Measurements from ENCODE around the gene FOXO3.

FOXO3 gene

DNA sequence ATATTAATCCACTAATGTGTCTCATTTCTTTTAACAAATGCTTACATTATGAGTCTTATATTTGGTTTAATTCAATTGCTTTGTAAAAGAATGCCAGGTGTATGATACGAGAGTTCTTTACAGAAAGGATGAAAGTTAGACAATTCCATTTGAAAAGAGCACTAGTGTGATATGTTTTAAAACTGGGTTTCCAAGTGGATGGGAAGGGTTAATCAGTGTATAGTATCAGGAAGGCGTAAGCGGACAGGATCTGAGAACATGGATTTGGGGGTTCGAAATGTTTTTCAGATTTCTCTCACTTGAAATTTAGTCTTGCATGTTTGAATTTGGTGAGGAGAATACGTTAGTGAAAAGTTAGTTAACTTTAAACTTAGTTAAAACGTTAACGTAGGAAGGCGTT lies 2.6 kb downstream of the FOXO3 start:
- Histone ChIP-seq H3K27ac (ENCODE audit: insufficient read depth, low read depth, low read length, poor library complexity, severe bottlenecking) (no peak overlapping the region), H3K36me3 (ENCODE audit: control insufficient read depth, insufficient read depth, low read length) (peaks cover 6% of the 10 kb centered on the region), H3K9me3 (ENCODE audit: control insufficient read depth, low read length) (no peaks in the 10 kb centered on the region), H3K4me1 (ENCODE audit: control insufficient read depth, insufficient read depth, low read length) (no peaks in the 10 kb centered on the region), H3K4me3 (ENCODE audit: insufficient read depth, low read depth, low read length) (no peak overlapping the region), H3K27me3 (ENCODE audit: control insufficient read depth, insufficient read depth, low read length, poor library complexity, severe bottlenecking) (peaks cover 43% of the 10 kb centered on the region)
- 45% methylated on average over 5 of the region's 8 CpGs for WGBS, 2 experiments

DNA sequence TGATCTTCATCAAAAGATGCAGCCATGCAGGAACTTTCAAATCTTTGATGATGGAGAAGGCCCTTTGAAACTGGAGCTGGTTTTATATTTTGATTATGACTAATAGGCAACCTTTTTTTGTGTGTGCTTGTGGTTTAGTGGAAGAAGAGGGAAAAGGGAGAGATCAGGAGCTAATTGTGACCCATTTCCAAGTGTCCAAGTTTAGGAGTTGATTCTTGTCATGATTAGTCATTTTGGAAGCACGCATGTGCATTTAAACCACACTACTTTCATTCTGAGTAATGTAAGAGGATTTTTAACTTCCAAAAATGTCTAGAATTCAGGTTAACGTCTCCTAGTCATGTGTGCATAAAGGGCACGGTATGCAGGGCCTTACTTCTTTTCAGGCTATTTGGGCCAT lies 3.5 kb downstream of the FOXO3 start:
- Histone ChIP-seq H3K36me3 (ENCODE audit: control insufficient read depth, insufficient read depth, low read length) (peaks cover 6% of the 10 kb centered on the region), H3K27ac (ENCODE audit: insufficient read depth, low read depth, low read length, poor library complexity, severe bottlenecking) (no peak overlapping the region), H3K4me1 (ENCODE audit: control insufficient read depth, insufficient read depth, low read length) (no peaks in the 10 kb centered on the region), H3K27me3 (ENCODE audit: control insufficient read depth, insufficient read depth, low read length, poor library complexity, severe bottlenecking) (peaks cover 43% of the 10 kb centered on the region), H3K9me3 (ENCODE audit: control insufficient read depth, low read length) (no peaks in the 10 kb centered on the region), H3K4me3 (ENCODE audit: insufficient read depth, low read depth, low read length) (no peak overlapping the region)
- WGBS, 2 experiments: 68 to 95% methylated on average over 2 to 3 of the region's 3 CpGs

DNA sequence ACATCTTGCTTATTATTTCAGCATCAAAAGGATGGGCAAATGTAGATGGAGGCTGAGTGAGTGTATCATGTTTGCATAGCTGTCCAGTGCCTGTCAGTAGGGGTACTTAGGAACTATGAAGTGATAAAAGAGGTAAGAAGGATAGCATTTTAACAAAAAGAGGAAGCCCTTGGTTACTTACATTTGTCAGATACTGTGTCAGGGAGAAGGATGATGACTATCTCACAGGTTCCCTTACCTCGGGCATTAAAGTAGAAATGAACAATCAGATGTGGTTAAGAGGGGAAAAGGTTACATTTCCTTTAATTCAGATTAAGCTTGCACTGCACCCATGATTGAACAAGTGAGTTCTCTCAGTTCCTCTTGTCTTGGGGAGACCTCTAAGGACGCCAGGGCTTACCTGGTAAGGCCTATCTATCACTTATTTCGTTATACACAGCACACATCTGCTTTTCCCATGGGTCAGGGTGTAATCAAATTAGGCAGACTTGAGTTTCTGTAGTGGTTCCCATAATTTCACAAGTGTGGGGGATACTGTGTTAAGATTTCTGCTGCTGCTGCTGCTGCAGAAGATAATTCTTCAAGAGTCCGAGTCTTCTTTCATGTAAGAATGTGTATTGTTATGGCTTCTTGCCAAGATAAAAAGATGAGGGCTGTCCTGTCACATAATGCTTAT lies 4.5 kb downstream of the FOXO3 start:
- Histone ChIP-seq H3K9me3 (ENCODE audit: control insufficient read depth, low read length) (no peaks in the 10 kb centered on the region), H3K27me3 (ENCODE audit: control insufficient read depth, insufficient read depth, low read length, poor library complexity, severe bottlenecking) (peaks cover 43% of the 10 kb centered on the region), H3K4me1 (ENCODE audit: control insufficient read depth, insufficient read depth, low read length) (no peaks in the 10 kb centered on the region), H3K27ac (ENCODE audit: insufficient read depth, low read depth, low read length, poor library complexity, severe bottlenecking) (no peak overlapping the region), H3K36me3 (ENCODE audit: control insufficient read depth, insufficient read depth, low read length) (peaks cover 13% of the 10 kb centered on the region), H3K4me3 (ENCODE audit: insufficient read depth, low read depth, low read length) (no peak overlapping the region)
- WGBS, 2 experiments: 91 to 93% methylated on average over 3 to 4 of the region's 4 CpGs

DNA sequence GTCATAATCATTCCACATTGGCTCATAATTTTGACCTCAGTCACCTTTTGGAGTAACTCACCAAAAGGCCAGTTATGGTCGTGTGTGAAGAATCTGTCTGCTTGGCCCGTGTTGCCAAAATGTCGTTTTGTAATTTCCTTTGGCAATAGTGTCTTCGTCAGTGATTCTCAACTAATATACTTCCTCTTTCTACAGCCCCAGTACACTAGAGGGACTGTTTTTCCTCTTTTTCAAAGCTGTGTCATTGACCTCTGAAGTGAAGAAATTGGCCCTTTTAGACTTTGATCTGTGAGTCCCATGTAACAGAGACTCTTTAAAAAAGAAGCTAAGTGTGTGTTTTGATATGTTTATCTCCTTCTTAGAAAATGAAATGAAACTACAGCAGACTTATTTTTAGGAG lies 5.2 kb downstream of the FOXO3 start:
- WGBS, 2 experiments: 87 to 89% methylated on average over 4 of the region's 4 CpGs
- H3K27me3 ChIP-seq (ENCODE audit: control insufficient read depth, insufficient read depth, low read length, poor library complexity, severe bottlenecking): peaks cover 41% of the 10 kb centered on the region
- no peaks in the 10 kb centered on the region for H3K4me1 ChIP-seq (ENCODE audit: control insufficient read depth, insufficient read depth, low read length)
- H3K36me3 ChIP-seq (ENCODE audit: control insufficient read depth, insufficient read depth, low read length): peaks cover 13% of the 10 kb centered on the region
- H3K27ac ChIP-seq (ENCODE audit: insufficient read depth, low read depth, low read length, poor library complexity, severe bottlenecking): no peak overlapping the region
- H3K9me3 ChIP-seq (ENCODE audit: control insufficient read depth, low read length): no peaks in the 10 kb centered on the region
- H3K4me3 ChIP-seq (ENCODE audit: insufficient read depth, low read depth, low read length): no peak overlapping the region

DNA sequence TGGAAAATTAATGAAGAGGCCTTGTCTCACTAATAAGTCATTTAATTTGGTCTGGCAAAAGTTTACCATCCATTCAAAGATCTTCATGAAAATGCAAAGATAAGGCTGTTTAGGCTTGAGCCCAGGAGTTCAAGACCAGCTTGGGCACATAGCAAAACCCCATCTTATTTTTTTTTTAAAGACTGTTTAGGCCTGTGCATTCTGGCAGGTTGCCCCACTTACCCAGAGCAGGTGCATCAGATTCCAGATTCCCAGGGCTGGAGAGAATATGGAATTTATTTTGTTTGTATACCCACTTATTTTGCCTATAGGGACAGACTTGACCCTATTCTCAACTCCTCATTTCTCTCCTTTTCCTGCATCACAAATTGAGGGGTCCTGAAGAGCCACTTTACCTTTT lies 5.7 kb downstream of the FOXO3 start:
- H3K36me3 ChIP-seq (ENCODE audit: control insufficient read depth, insufficient read depth, low read length): peaks cover 13% of the 10 kb centered on the region
- no peak overlapping the region for H3K4me3 ChIP-seq (ENCODE audit: insufficient read depth, low read depth, low read length)
- H3K9me3 ChIP-seq (ENCODE audit: control insufficient read depth, low read length): no peaks in the 10 kb centered on the region
- no peak overlapping the region for H3K27ac ChIP-seq (ENCODE audit: insufficient read depth, low read depth, low read length, poor library complexity, severe bottlenecking)
- H3K27me3 ChIP-seq (ENCODE audit: control insufficient read depth, insufficient read depth, low read length, poor library complexity, severe bottlenecking): peaks cover 36% of the 10 kb centered on the region
- no peaks in the 10 kb centered on the region for H3K4me1 ChIP-seq (ENCODE audit: control insufficient read depth, insufficient read depth, low read length)

DNA sequence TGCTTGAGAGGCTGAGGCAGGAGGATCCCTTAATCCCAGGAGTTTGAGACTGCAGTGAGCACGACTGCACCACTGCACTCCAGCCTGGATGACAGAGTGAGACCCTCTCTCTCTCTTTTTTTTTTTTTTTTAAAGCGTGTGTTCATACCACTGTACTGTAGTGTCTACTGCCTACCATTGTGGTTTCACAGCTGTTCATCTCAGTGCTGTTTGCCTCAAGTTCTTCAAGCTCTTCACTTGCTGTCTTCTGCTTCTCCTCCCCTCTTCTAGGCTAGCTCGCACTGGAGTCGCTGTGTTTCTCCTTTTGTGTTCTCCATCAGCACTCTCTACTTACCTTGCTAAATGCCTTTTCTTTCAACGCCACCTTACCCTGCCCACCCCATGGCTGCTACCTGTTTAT lies 7.4 kb downstream of the FOXO3 start:
- Histone ChIP-seq H3K27ac (ENCODE audit: insufficient read depth, low read depth, low read length, poor library complexity, severe bottlenecking) (no peak overlapping the region), H3K36me3 (ENCODE audit: control insufficient read depth, insufficient read depth, low read length) (peaks cover 13% of the 10 kb centered on the region), H3K27me3 (ENCODE audit: control insufficient read depth, insufficient read depth, low read length, poor library complexity, severe bottlenecking) (peaks cover 19% of the 10 kb centered on the region), H3K4me1 (ENCODE audit: control insufficient read depth, insufficient read depth, low read length) (no peaks in the 10 kb centered on the region), H3K9me3 (ENCODE audit: control insufficient read depth, low read length) (no peaks in the 10 kb centered on the region), H3K4me3 (ENCODE audit: insufficient read depth, low read depth, low read length) (no peak overlapping the region)
- WGBS, 2 experiments: 91 to 93% methylated on average over 4 to 5 of the region's 5 CpGs

DNA sequence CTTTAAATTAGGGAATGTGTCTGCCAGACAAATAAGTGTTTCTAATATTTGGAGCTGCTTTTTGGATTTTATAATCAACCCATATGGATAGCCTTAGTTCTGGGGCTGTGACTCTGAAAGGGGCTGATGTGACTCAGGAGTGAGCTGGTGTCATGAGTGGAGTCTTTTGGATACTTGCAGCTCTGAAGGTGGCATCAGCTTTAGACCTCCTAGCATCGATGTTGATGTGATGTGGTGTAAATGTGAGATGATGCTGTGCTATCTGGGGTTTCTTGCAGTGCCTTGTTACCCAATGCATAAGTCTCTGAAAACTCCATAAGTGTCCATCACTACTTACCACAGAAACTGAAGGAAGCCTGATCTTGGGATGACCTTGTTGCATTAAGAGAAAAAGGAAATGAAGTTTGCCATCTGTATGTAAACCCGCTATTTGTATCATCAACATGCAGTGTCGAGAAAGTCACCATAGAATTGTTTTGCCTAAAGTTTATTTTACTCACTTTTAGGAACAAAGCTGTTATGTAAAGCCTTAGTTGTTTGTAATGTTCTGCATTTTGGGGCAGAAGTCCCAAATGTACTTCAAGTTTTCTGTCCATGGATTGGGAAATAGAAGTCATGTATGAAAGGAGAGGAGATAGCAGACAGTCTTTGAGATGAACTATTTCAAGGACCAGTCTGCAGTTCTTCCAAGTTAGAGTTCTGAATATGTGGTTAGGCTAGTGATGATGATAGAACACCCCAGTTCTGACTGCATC lies 8.0 kb downstream of the FOXO3 start:
- peaks cover 13% of the 10 kb centered on the region for H3K36me3 ChIP-seq (ENCODE audit: control insufficient read depth, insufficient read depth, low read length)
- 90 to 95% methylated on average over 3 of the region's 3 CpGs for WGBS, 2 experiments
- H3K27ac ChIP-seq (ENCODE audit: insufficient read depth, low read depth, low read length, poor library complexity, severe bottlenecking): no peak overlapping the region
- H3K27me3 ChIP-seq (ENCODE audit: control insufficient read depth, insufficient read depth, low read length, poor library complexity, severe bottlenecking): peaks cover 13% of the 10 kb centered on the region
- H3K4me3 ChIP-seq (ENCODE audit: insufficient read depth, low read depth, low read length): no peak overlapping the region
- H3K4me1 ChIP-seq (ENCODE audit: control insufficient read depth, insufficient read depth, low read length): no peaks in the 10 kb centered on the region
- H3K9me3 ChIP-seq (ENCODE audit: control insufficient read depth, low read length): no peaks in the 10 kb centered on the region

DNA sequence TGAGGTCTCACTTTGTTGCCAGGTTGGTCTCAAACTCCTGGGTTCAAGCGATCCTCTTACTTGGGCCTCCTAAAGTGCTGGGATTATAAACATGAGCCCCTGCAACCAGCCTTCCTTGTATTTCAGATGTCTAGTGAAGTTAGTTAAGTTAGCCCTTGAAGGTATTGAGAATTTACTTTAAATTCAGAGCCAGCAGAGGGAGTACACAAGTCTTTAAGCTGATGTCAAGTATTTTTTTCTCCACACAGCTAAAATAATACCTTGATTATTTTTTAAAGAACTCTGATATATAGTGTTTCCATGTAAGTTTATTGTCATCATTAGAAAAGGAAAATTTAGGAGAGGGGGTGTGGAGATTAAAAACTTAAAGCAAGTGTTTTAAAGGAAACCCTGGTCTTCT lies 9.8 kb downstream of the FOXO3 start:
- H3K4me3 ChIP-seq (ENCODE audit: insufficient read depth, low read depth, low read length): no peak overlapping the region
- H3K27ac ChIP-seq (ENCODE audit: insufficient read depth, low read depth, low read length, poor library complexity, severe bottlenecking): no peak overlapping the region
- no peaks in the 10 kb centered on the region for H3K9me3 ChIP-seq (ENCODE audit: control insufficient read depth, low read length)
- WGBS, 2 experiments: 89 to 97% methylated on average over 1 of the region's 1 CpG
- no peaks in the 10 kb centered on the region for H3K27me3 ChIP-seq (ENCODE audit: control insufficient read depth, insufficient read depth, low read length, poor library complexity, severe bottlenecking)
- no peaks in the 10 kb centered on the region for H3K4me1 ChIP-seq (ENCODE audit: control insufficient read depth, insufficient read depth, low read length)
- H3K36me3 ChIP-seq (ENCODE audit: control insufficient read depth, insufficient read depth, low read length): peaks cover 13% of the 10 kb centered on the region

DNA sequence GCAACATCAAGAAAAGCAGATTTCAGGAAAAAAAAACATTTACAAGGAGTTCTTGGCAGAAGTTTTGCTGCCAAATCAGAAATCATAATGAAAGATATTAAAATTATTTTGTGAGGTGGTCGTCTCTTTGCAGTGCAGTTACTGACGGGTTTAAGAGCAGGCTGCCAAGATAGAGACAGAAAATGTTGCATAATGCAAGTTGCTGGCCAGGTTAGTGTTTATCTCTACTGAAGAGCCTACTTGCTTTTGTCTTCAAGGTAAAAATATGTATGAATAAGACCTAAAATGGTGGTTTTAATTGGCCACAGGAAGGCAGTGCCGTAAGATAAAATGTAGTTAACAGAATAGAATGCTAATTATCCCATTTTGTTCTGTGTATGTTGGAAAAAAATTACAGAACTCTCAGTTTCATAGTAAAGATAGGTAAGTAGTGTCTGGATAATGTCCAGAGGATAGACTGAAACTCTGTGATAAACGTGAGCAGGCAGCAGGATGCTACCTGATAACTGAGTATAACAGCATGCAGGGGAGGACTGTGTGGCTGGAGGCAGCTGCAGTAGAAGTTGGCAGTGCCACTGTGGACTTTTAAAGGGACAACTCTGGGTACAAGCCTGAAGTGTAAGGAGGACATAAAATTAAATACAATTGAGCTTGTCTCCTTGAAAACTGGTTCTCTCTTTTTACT lies 13.9 kb downstream of the FOXO3 start:
- WGBS, 2 experiments: 90% methylated on average over 4 of the region's 4 CpGs
- H3K36me3 ChIP-seq (ENCODE audit: control insufficient read depth, insufficient read depth, low read length): peaks cover 3% of the 10 kb centered on the region
- no peaks in the 10 kb centered on the region for H3K4me1 ChIP-seq (ENCODE audit: control insufficient read depth, insufficient read depth, low read length)
- H3K27me3 ChIP-seq (ENCODE audit: control insufficient read depth, insufficient read depth, low read length, poor library complexity, severe bottlenecking): no peaks in the 10 kb centered on the region
- no peak overlapping the region for H3K27ac ChIP-seq (ENCODE audit: insufficient read depth, low read depth, low read length, poor library complexity, severe bottlenecking)
- no peak overlapping the region for H3K4me3 ChIP-seq (ENCODE audit: insufficient read depth, low read depth, low read length)
- no peaks in the 10 kb centered on the region for H3K9me3 ChIP-seq (ENCODE audit: control insufficient read depth, low read length)

DNA sequence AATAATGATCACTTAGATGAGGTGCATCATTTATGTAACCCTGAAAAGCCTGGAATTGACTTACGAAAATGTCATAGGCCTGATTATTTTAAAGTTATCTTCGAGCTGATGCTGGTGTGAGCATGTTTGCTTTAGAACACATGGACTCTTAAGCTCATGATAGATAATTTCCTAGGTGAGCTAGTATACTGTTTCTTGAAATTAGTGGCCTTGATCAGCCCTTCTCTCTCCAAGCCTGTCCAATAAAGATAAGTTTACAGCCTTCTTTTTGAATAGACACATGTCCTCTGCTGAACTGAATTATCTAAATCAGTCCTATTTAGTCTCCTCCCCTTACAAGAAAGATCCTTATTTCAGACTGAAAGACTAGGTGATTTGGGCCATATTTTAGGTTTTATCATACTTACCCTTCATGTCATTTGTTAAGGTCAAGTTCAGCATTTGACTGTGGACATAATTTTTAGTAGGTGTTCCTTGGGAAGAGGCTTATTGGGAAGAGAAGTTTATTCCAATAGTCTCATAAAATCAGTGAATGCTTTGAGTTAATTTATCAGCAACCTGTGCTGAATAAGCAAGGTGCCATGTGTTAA lies 15.3 kb downstream of the FOXO3 start:
- Histone ChIP-seq H3K9me3 (ENCODE audit: control insufficient read depth, low read length) (no peaks in the 10 kb centered on the region), H3K36me3 (ENCODE audit: control insufficient read depth, insufficient read depth, low read length) (no peaks in the 10 kb centered on the region), H3K4me1 (ENCODE audit: control insufficient read depth, insufficient read depth, low read length) (peaks cover 5% of the 10 kb centered on the region), H3K27me3 (ENCODE audit: control insufficient read depth, insufficient read depth, low read length, poor library complexity, severe bottlenecking) (no peaks in the 10 kb centered on the region), H3K27ac (ENCODE audit: insufficient read depth, low read depth, low read length, poor library complexity, severe bottlenecking) (no peak overlapping the region), H3K4me3 (ENCODE audit: insufficient read depth, low read depth, low read length) (no peak overlapping the region)
- WGBS, 2 experiments: 90 to 93% methylated on average over 2 of the region's 2 CpGs
